Karpas-422 (cell line): ENCODE data around the gene RBM26. TPM values are rescaled to one million over a fixed set of nuclear protein-coding genes. Genes with fewer than 3 reads are reported as not detected.

ENCODE experiments used
- DNase-seq: peaks from one replicate; pipeline ENCODE4 v3.0.0-alpha.2; 2015
- H2AFZ ChIP-seq: fragments of 200-600 bp; sonication (generic); 2 replicates; pipeline ENCODE4 v1.6.1; 2014; ENCODE audit warnings: antibody characterized with exemption, low read length, mixed read lengths
- H3K27ac ChIP-seq: fragments of 200-600 bp; sonication (generic); 2 replicates; pipeline ENCODE4 v1.5.1; 2014; ENCODE audit warnings: mild to moderate bottlenecking, low read length, moderate library complexity
- H3K27me3 ChIP-seq: fragments of 200-600 bp; sonication (generic); 2 replicates; pipeline ENCODE4 v1.6.1; 2014; ENCODE audit warnings: low read length, mixed read lengths
- H3K36me3 ChIP-seq: fragments of 200-600 bp; sonication (generic); 2 replicates; pipeline ENCODE4 v1.6.1; 2014; ENCODE audit warnings: low read length, mixed read lengths; ENCODE audit not compliant: insufficient read depth
- H3K4me1 ChIP-seq: fragments of 200-600 bp; sonication (generic); 2 replicates; pipeline ENCODE4 v1.6.1; 2014; ENCODE audit warnings: mild to moderate bottlenecking, low read length, mixed read lengths
- H3K4me2 ChIP-seq: fragments of 200-600 bp; sonication (generic); 2 replicates; pipeline ENCODE4 v1.6.1; 2014; ENCODE audit warnings: low read length, low read depth, mild to moderate bottlenecking; ENCODE audit not compliant: poor library complexity, severe bottlenecking
- H3K4me3 ChIP-seq: fragments of 200-600 bp; sonication (generic); 2 replicates; pipeline ENCODE4 v1.5.1; 2014; ENCODE audit warnings: mild to moderate bottlenecking, antibody characterized with exemption, low read length, mixed read lengths
- H3K79me2 ChIP-seq: fragments of 200-600 bp; sonication (generic); 2 replicates; pipeline ENCODE4 v1.6.1; 2014; ENCODE audit warnings: mild to moderate bottlenecking, low read length, mixed read lengths
- H3K9ac ChIP-seq: fragments of 200-600 bp; sonication (generic); 2 replicates; pipeline ENCODE4 v1.6.0; 2014; ENCODE audit warnings: low read length
- H3K9me2 ChIP-seq: fragments of 200-600 bp; sonication (generic), shearing (Covaris generic); replicated peaks from 2 replicates; pipeline ENCODE4 v1.6.0; 2014; ENCODE audit warnings: mild to moderate bottlenecking, low read length, moderate library complexity; ENCODE audit not compliant: insufficient read depth
- H3K9me3 ChIP-seq: fragments of 300-700, 200-600 bp; sonication (generic); 2 replicates; pipeline ENCODE4 v1.6.1; 2014; ENCODE audit warnings: low read length, mixed read lengths
- H4K20me1 ChIP-seq: fragments of 200-600 bp; sonication (generic); 2 replicates; pipeline ENCODE4 v1.6.1; 2014; ENCODE audit warnings: mild to moderate bottlenecking, antibody characterized with exemption, low read length, low read depth; ENCODE audit not compliant: insufficient read depth
- total RNA-seq: library from RNA; depleted of rRNA; stranded (reverse); fragments of >200 nt; shearing (Covaris generic); gene quantifications from 2 replicates; pipeline ENCODE4 v1.2.3, GENCODE V29; 2014; ENCODE audit warnings: low replicate concordance

The RBM26 gene
- total RNA-seq, 1 experiment from 2014 or later: 55.4 TPM

DNA sequence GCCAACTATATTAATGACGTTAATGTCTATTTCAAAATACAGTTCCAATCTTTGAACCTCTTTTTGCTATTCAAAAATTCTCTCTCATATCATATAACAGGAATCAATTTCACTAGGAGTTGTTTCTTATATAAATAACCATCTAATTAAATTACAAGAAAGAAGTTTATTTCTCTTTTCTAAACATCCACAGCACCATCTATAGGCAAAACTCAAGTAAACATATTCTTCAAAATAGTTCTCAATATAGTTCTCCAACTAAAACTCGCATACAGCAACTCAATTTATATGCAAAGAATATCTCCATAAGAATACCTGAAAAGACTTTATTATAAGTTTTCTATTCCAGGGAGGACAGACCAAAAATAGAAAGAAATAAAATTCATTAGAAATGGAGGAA, 65.6 kb downstream of the RBM26 start:
- H3K79me2 ChIP-seq: peaks cover 59% of the 10 kb centered on the region
- DNase-seq: no peak
- peaks cover 89% of the 10 kb centered on the region; the same call in 1 of the 2 replicates for H3K36me3 ChIP-seq
- no peak overlapping the region for H3K4me2 ChIP-seq
- no peaks in the 10 kb centered on the region for H3K9me3 ChIP-seq
- no peaks in the 10 kb centered on the region for H3K27me3 ChIP-seq
- no peak overlapping the region for H3K27ac ChIP-seq
- H4K20me1 ChIP-seq: no peaks in the 10 kb centered on the region
- no peak overlapping the region for H3K4me3 ChIP-seq
- H3K4me1 ChIP-seq: no peaks in the 10 kb centered on the region
- H3K9ac ChIP-seq: no peak overlapping the region
- H2AFZ ChIP-seq: no peak overlapping the region
- H3K9me2 ChIP-seq: no peaks in the 10 kb centered on the region

DNA sequence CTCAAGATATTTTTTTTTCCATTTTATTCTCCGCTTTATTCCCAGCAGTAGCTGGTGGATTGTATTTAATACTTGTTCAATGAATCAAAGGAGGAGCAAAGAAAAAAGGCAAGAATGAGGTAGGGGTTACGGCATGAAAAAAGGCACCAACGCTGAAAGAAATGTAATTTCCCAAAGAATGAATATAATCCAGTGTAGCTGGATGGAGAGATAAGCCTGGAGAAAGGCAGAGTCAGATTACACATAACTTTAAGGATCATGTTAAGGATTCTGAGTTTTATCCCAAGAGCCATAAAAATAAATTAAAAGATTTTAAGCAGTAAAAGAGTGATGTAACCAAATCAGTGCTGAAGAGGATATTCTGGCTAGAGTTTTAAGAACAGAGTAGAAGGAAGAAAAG, 67.7 kb downstream of the RBM26 start:
- Histone ChIP-seq H3K79me2 (peaks cover 61% of the 10 kb centered on the region), H3K4me1 (no peaks in the 10 kb centered on the region), H3K27me3 (no peaks in the 10 kb centered on the region), H2AFZ (no peak overlapping the region), H3K9ac (no peak overlapping the region), H3K4me2 (no peak overlapping the region), H3K4me3 (no peak overlapping the region), H4K20me1 (no peaks in the 10 kb centered on the region), H3K36me3 (peaks cover 88% of the 10 kb centered on the region), H3K27ac (no peak overlapping the region), H3K9me2 (no peaks in the 10 kb centered on the region), H3K9me3 (no peaks in the 10 kb centered on the region)
- DNase-seq: no peak

DNA sequence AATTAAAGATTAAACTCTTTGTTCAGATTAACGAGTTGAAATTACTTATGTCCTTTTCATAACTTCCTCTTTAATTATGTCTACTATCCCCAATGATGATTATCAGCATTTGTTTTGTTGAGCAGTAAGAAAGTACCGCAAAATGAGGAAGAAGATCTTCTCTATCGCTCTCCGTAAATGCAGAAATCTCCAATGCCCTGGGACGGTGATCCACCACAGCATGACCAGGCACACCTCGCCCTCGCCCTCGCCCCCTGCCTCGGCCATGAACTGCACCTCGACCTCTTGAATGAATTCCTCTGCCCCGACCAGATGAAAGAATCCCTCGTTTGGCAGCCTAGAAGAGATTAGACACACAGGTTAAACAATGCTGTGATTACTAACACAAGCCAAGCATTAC, 69.1 kb downstream of the RBM26 start:
- no peak for DNase-seq
- Histone ChIP-seq H2AFZ (no peak overlapping the region), H3K4me1 (no peaks in the 10 kb centered on the region)

DNA sequence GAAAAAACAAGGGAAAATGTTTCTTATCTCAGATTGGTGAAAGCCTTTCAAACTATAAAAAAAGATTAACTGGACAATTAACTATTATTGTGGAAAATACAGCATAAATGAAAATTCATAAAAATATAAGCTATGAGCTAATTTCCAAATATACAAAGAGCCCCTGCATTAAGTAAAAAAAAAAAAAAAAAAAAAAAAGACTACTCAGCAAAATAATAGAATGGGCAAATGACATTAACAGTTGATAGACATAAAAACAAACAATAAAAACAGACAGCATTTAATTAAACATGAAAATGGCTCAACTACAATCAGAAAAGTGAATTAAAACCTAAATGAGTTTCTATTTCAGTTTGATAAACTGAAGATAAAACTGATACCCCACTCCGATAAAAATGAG, 77.5 kb downstream of the RBM26 start:
- Histone ChIP-seq H3K79me2 (peaks cover 66% of the 10 kb centered on the region), H3K27me3 (no peaks in the 10 kb centered on the region)

More for the DNA sequence above, 69.1 kb downstream of the RBM26 start:
- H3K4me3 ChIP-seq: no peak overlapping the region
- no peak overlapping the region for H3K27ac ChIP-seq
- H3K9ac ChIP-seq: no peak overlapping the region
- no peaks in the 10 kb centered on the region for H3K9me2 ChIP-seq
- H3K4me2 ChIP-seq: no peak overlapping the region
- H3K27me3 ChIP-seq: no peaks in the 10 kb centered on the region
- H3K79me2 ChIP-seq: peaks cover 68% of the 10 kb centered on the region
- peaks cover 88% of the 10 kb centered on the region for H3K36me3 ChIP-seq
- no peaks in the 10 kb centered on the region for H3K9me3 ChIP-seq
- no peaks in the 10 kb centered on the region; the same call in 1 of the 2 replicates for H4K20me1 ChIP-seq

DNA sequence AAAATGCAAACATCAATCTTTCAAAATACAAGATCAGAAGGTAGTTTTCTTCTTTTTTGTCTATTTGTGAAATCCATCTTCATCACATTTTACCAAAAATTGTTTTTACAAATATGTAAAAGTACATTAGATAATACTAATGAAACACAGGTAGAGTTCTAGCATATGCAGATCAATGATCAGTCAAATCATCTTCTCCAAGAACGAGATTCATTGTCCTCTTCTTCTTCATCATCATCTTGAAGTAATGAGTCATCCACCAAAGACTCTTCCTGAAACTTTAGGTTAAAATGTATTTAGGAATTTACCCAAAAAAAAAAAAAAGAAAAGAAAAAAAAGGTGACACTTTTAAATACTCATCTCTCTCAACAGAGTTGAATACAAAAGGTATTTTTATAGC, 85.6 kb downstream of the RBM26 start:
- Histone ChIP-seq H4K20me1 (no peaks in the 10 kb centered on the region), H3K4me3 (no peak overlapping the region), H3K4me1 (no peaks in the 10 kb centered on the region; the same call in 1 of the 2 replicates), H3K9ac (no peak overlapping the region), H3K4me2 (no peak overlapping the region), H3K79me2 (0 out of 2 replicates have a peak, but pooled peaks cover 5% of the 10 kb centered on the region), H3K9me3 (no peaks in the 10 kb centered on the region), H3K27me3 (no peaks in the 10 kb centered on the region), H2AFZ (no peak overlapping the region), H3K9me2 (no peaks in the 10 kb centered on the region), H3K36me3 (peaks cover 44% of the 10 kb centered on the region; the same call in 1 of the 2 replicates), H3K27ac (no peak overlapping the region)
- no peak for DNase-seq

More for the DNA sequence above, 77.5 kb downstream of the RBM26 start:
- DNase-seq: no peak
- H3K4me2 ChIP-seq: no peak overlapping the region
- H2AFZ ChIP-seq: no peak overlapping the region
- no peaks in the 10 kb centered on the region; the same call in 1 of the 2 replicates for H3K4me1 ChIP-seq
- no peak overlapping the region for H3K4me3 ChIP-seq
- H3K9ac ChIP-seq: no peak overlapping the region
- H3K9me3 ChIP-seq: no peaks in the 10 kb centered on the region
- no peak overlapping the region for H3K27ac ChIP-seq
- H3K36me3 ChIP-seq: peaks cover 61% of the 10 kb centered on the region
- H3K9me2 ChIP-seq: no peaks in the 10 kb centered on the region
- no peaks in the 10 kb centered on the region; the same call in 1 of the 2 replicates for H4K20me1 ChIP-seq

DNA sequence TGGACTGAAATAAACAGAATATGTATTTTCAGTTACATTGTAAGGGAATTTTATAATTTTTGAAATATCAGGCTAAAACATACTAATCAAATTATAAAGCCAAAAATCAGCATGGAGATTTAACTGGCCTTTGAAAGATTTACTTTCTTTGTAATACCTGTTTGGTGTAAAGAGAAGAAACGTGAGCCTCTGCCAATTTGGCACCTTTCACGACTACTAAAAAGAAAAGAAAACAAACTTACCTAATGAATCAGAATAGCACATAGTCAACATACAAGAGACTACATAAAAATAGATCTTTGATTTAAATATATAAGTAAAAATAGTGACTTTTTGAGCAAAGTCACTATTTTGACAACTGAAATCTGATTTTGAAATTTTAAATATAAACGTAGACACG, 87.4 kb downstream of the RBM26 start:
- H3K79me2 ChIP-seq: no peaks in the 10 kb centered on the region
- no peak for DNase-seq
- H4K20me1 ChIP-seq: no peaks in the 10 kb centered on the region
- H2AFZ ChIP-seq: no peak overlapping the region
- no peaks in the 10 kb centered on the region for H3K27me3 ChIP-seq
- no peak overlapping the region for H3K9ac ChIP-seq
- no peak overlapping the region for H3K4me2 ChIP-seq
- H3K9me3 ChIP-seq: no peaks in the 10 kb centered on the region
- peaks cover 51% of the 10 kb centered on the region; the same call in 1 of the 2 replicates for H3K36me3 ChIP-seq
- no peak overlapping the region for H3K27ac ChIP-seq
- H3K9me2 ChIP-seq: no peaks in the 10 kb centered on the region
- H3K4me1 ChIP-seq: no peaks in the 10 kb centered on the region
- H3K4me3 ChIP-seq: no peak overlapping the region

DNA sequence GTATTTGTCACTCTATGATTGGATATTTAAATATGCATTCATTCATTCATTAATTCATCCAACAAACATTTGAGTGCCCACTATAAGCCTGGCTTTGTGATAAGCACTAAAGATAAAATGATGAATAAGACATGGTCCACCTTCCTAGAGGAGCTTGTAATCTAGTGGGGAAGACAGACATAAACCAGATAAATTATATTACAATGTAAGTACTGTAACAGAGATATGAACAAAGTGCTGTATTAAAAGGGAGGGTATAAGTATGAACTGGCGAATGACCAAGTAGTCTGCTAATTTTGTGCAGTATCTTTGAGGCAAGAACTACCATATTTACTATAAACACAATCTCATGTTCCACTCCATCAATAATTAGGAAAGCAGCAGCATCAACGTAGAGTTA, 88.2 kb downstream of the RBM26 start:
- H3K4me1 ChIP-seq: no peaks in the 10 kb centered on the region
- H3K36me3 ChIP-seq: peaks cover 55% of the 10 kb centered on the region; the same call in 1 of the 2 replicates
- H3K9me3 ChIP-seq: no peaks in the 10 kb centered on the region
- no peak overlapping the region for H3K9ac ChIP-seq
- H3K27me3 ChIP-seq: no peaks in the 10 kb centered on the region
- H3K4me3 ChIP-seq: no peak overlapping the region
- no peak overlapping the region for H2AFZ ChIP-seq
- H3K79me2 ChIP-seq: no peaks in the 10 kb centered on the region
- H3K4me2 ChIP-seq: no peak overlapping the region
- no peaks in the 10 kb centered on the region for H3K9me2 ChIP-seq
- no peak overlapping the region for H3K27ac ChIP-seq
- DNase-seq: no peak
- H4K20me1 ChIP-seq: no peaks in the 10 kb centered on the region

DNA sequence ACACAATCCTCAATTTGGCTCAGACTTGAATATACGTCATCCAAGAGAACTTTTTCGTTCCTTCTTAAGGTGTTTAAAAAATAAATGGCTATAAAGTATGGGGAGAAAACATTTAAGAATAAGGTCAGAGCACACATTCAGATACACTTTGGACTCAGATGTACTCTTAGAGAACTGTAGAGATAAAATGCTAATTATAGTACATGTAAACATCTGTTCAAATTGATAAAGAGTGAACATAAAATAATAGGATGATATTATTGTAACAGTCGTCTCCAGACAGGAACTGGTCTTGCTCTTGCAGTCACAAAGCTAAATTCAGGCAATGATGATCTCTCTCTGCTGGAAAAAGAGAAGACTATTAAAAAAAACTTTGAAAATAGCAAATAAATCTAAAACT, 91.4 kb downstream of the RBM26 start:
- Histone ChIP-seq H3K4me1 (no peaks in the 10 kb centered on the region), H3K27me3 (no peaks in the 10 kb centered on the region), H3K79me2 (no peaks in the 10 kb centered on the region), H3K27ac (no peak overlapping the region), H3K9ac (no peak overlapping the region), H3K36me3 (peaks cover 35% of the 10 kb centered on the region; the same call in 1 of the 2 replicates), H3K9me3 (no peaks in the 10 kb centered on the region), H3K4me3 (no peak overlapping the region), H4K20me1 (no peaks in the 10 kb centered on the region), H2AFZ (no peak overlapping the region), H3K9me2 (no peaks in the 10 kb centered on the region), H3K4me2 (no peak overlapping the region)
- no peak for DNase-seq
